A549 treated with AZD9567 at 1 μM for 4 hours (cell line): ENCODE data around the gene GSTM1. TPM values are rescaled to one million over a fixed set of nuclear protein-coding genes. Genes with fewer than 3 reads are reported as not detected.

Source experiments
- total RNA-seq: library from RNA; stranded (reverse); fragments of 200-300 nt; extraction: Qiagen RNA extraction; gene quantifications from 5 replicates; pipeline ENCODE4 v1.2.3, GENCODE V29; 2022; ENCODE audit not compliant: insufficient read depth

The GSTM1 gene
- total RNA-seq: not detected in 5 replicates

GRCh38 chr1:109687641-109688499, at the start of gene GSTM1:
GSTM1 (plus strand) TSS chr1:109687817; CDS start chr1:109687874, 57 bp downstream.

GRCh38 chr1:109655615-109656519, 31.8 kb upstream of the GSTM1 start, which contains the start of gene GSTM4:
GSTM4 (plus strand) TSS chr1:109656099; CDS start chr1:109656390, 291 bp downstream.

GRCh38 chr1:109667452-109668122, 20.0 kb upstream of the GSTM1 start, which contains the start of gene GSTM2:
GSTM2 (plus strand) TSS chr1:109668057; CDS start chr1:109668116, 59 bp downstream.

GRCh38 chr1:109711593-109712320, 24.1 kb downstream of the GSTM1 start, which contains the start of gene GSTM5:
GSTM5 (plus strand) TSS chr1:109712251; CDS start chr1:109712313, 62 bp downstream.

GRCh38 chr1:109740615-109741373, 53.2 kb downstream of the GSTM1 start, which contains the start of gene GSTM3:
GSTM3 (minus strand) TSS chr1:109741038; CDS start chr1:109740287, 751 bp downstream.

Other genes with a start within 250 kb of the GSTM1 start
- 0.07 to 0.19 TPM (median 0.10 TPM) in 4 of 5 replicates, not detected in the other for gene SYPL2, start 221.3 kb upstream of the GSTM1 start, total RNA-seq
- 1.7 to 2.4 TPM (median 2.2 TPM) in 5 replicates for gene ATXN7L2, start 203.9 kb upstream of the GSTM1 start, total RNA-seq
- gene CYB561D1, start 193.7 kb upstream of the GSTM1 start, total RNA-seq: 4.3 to 7.6 TPM (median 4.9 TPM) in 5 replicates
- 1.0 to 1.5 TPM (median 1.1 TPM) in 5 replicates for gene AMIGO1, start 178.1 kb upstream of the GSTM1 start, total RNA-seq
- not detected in 5 replicates for gene GPR61, start 147.9 kb upstream of the GSTM1 start, total RNA-seq
- 4.7 to 7.1 TPM (median 5.4 TPM) in 5 replicates for gene GNAI3, start 139.2 kb upstream of the GSTM1 start, total RNA-seq
- gene GNAT2, start 68.2 kb upstream of the GSTM1 start, total RNA-seq: 0.15 TPM in 1 of 5 replicates, not detected in the others
- gene AMPD2, start 68.0 kb upstream of the GSTM1 start, total RNA-seq: 15.4 to 25.4 TPM (median 22.5 TPM) in 5 replicates
- gene GSTM4, start 31.7 kb upstream of the GSTM1 start, total RNA-seq: 9.1 to 15.8 TPM (median 9.5 TPM) in 5 replicates
- 3.3 to 4.9 TPM (median 3.8 TPM) in 5 replicates for gene GSTM2, start 19.8 kb upstream of the GSTM1 start, total RNA-seq
- not detected in 5 replicates for gene GSTM5, start 24.4 kb downstream of the GSTM1 start, total RNA-seq
- 23.3 to 36.3 TPM (median 24.1 TPM) in 5 replicates for gene GSTM3, start 53.2 kb downstream of the GSTM1 start, total RNA-seq
- 0.42 to 0.91 TPM (median 0.59 TPM) in 4 of 5 replicates, not detected in the other for gene EPS8L3, start 76.1 kb downstream of the GSTM1 start, total RNA-seq
- 13.3 to 14.9 TPM (median 14.6 TPM) in 5 replicates for gene CSF1, start 223.0 kb downstream of the GSTM1 start, total RNA-seq